ENCODE measurements around the gene PLPP6.

The PLPP6 gene

DNA sequence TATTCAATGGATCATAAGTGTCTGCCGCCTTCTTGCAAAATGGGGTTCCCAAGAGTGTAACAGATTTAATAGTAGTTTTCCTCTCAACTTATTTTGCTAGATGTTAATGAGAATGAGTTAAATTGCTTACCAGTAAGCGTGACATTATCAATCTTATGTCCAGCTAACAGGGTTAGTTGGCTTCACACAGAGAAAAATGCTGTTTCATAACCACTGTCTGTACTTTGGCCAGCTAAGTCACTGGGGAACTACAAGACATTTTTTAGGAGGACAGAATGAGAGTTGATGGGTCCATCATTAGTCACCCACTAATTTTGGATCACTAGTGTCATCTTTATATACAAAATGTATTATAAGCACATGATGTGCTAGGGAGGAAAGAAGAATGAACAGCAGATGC lies 18.7 kb downstream of the PLPP6 start:
- DNase-seq (ENCODE audit: low spot score) = no peak
- Histone ChIP-seq H3K4me2 (ENCODE audit: insufficient read depth, low read length, poor library complexity, severe bottlenecking) (no peak overlapping the region), H3K4ac (ENCODE audit: low read length) (no peak overlapping the region), H3K18ac (ENCODE audit: low read length) (no peak overlapping the region), H2AFZ (ENCODE audit: low read length) (no peak overlapping the region), H3K4me1 (ENCODE audit: control insufficient read depth in 2 of 2, insufficient read depth in 1 of 2, low read depth in 1 of 2, low read length in 2 of 2) (peaks cover 0 to 9% of the 10 kb centered on the region in 2 donors), H4K91ac (ENCODE audit: low read depth, low read length, poor library complexity) (no peak overlapping the region), H2BK120ac (ENCODE audit: low read depth, low read length) (no peak overlapping the region), H4K8ac (ENCODE audit: low read depth, low read length) (no peak overlapping the region), H3K9ac (ENCODE audit: low read depth, low read length, poor library complexity) (no peak overlapping the region), H2BK15ac (ENCODE audit: low read length) (no peak overlapping the region), H3K4me3 (ENCODE audit: low read length in 2 of 2) (peak overlapping the region in 1 of 2 donors; percentile 78), H3K79me1 (ENCODE audit: low read depth, low read length) (no peaks in the 10 kb centered on the region), H3K36me3 (replicated peaks in 1 of 2; ENCODE audit: control insufficient read depth in 2 of 2, insufficient read depth in 2 of 2, low read length in 2 of 2) (peaks cover 3 to 20% of the 10 kb centered on the region in 2 donors), H2AK5ac (ENCODE audit: low read depth, low read length) (no peak overlapping the region), H2BK5ac (ENCODE audit: low read length) (no peak overlapping the region), H2BK12ac (ENCODE audit: low read length) (no peak overlapping the region), H3K23ac (ENCODE audit: low read depth, low read length, poor library complexity) (no peak overlapping the region), H3K27me3 (ENCODE audit: control insufficient read depth in 3 of 3, insufficient read depth in 3 of 3, low read depth in 1 of 3, low read length in 3 of 3) (no peaks in the 10 kb centered on the region), H3K14ac (ENCODE audit: low read length) (no peak overlapping the region), H3K9me3 (replicated peaks in 1 of 2; ENCODE audit: control insufficient read depth in 2 of 2, insufficient read depth in 1 of 2, low read depth in 1 of 2, low read length in 2 of 2) (no peaks in the 10 kb centered on the region), H3K27ac (replicated peaks; ENCODE audit: low read length) (no peak overlapping the region)
- no CpG with 5 or more reads among the region's 2 CpGs for WGBS, 2 donors (ENCODE audit: extremely low coverage in 2 of 2, insufficient read length in 2 of 2, insufficient replicate concordance in 1 of 2)

- Histone ChIP-seq H2AFZ (ENCODE audit: low read length) (no peak overlapping the region), H3K9me3 (replicated peaks in 1 of 2; ENCODE audit: control insufficient read depth in 2 of 2, insufficient read depth in 1 of 2, low read depth in 1 of 2, low read length in 2 of 2) (no peaks in the 10 kb centered on the region), H4K91ac (ENCODE audit: low read depth, low read length, poor library complexity) (no peak overlapping the region), H2BK5ac (ENCODE audit: low read length) (no peak overlapping the region), H3K4me3 (ENCODE audit: low read length in 2 of 2) (no peak overlapping the region), H3K14ac (ENCODE audit: low read length) (no peak overlapping the region), H2AK5ac (ENCODE audit: low read depth, low read length) (no peak overlapping the region), H2BK15ac (ENCODE audit: low read length) (no peak overlapping the region), H3K9ac (ENCODE audit: low read depth, low read length, poor library complexity) (no peak overlapping the region), H3K4me2 (ENCODE audit: insufficient read depth, low read length, poor library complexity, severe bottlenecking) (no peak overlapping the region), H3K4ac (ENCODE audit: low read length) (no peak overlapping the region), H3K27me3 (ENCODE audit: control insufficient read depth in 3 of 3, insufficient read depth in 3 of 3, low read depth in 1 of 3, low read length in 3 of 3) (no peaks in the 10 kb centered on the region), H3K36me3 (replicated peaks in 1 of 2; ENCODE audit: control insufficient read depth in 2 of 2, insufficient read depth in 2 of 2, low read length in 2 of 2) (peaks cover 9 to 56% of the 10 kb centered on the region in 2 donors), H3K18ac (ENCODE audit: low read length) (no peak overlapping the region), H3K23ac (ENCODE audit: low read depth, low read length, poor library complexity) (no peak overlapping the region), H4K8ac (ENCODE audit: low read depth, low read length) (no peak overlapping the region), H3K79me1 (ENCODE audit: low read depth, low read length) (no peaks in the 10 kb centered on the region), H2BK12ac (ENCODE audit: low read length) (no peak overlapping the region), H3K4me1 (ENCODE audit: control insufficient read depth in 2 of 2, insufficient read depth in 1 of 2, low read depth in 1 of 2, low read length in 2 of 2) (peaks cover 0 to 2% of the 10 kb centered on the region in 2 donors), H2BK120ac (ENCODE audit: low read depth, low read length) (no peak overlapping the region), H3K27ac (replicated peaks; ENCODE audit: low read length) (no peak overlapping the region)
- DNase-seq (ENCODE audit: low spot score) = no peak
- no CpG with 5 or more reads among the region's 4 CpGs for WGBS, 2 donors (ENCODE audit: extremely low coverage in 2 of 2, insufficient read length in 2 of 2, insufficient replicate concordance in 1 of 2)
Observed at GRCh38 chr9:4684820-4685219, 22.7 kb downstream of the PLPP6 start.

- Histone ChIP-seq H3K36me3 (replicated peaks in 1 of 2; ENCODE audit: control insufficient read depth in 2 of 2, insufficient read depth in 2 of 2, low read length in 2 of 2) (peaks cover 10 to 69% of the 10 kb centered on the region in 2 donors), H3K23ac (ENCODE audit: low read depth, low read length, poor library complexity) (no peak overlapping the region), H3K4ac (ENCODE audit: low read length) (no peak overlapping the region), H4K91ac (ENCODE audit: low read depth, low read length, poor library complexity) (no peak overlapping the region), H3K4me2 (ENCODE audit: insufficient read depth, low read length, poor library complexity, severe bottlenecking) (no peak overlapping the region), H3K4me3 (ENCODE audit: low read length in 2 of 2) (no peak overlapping the region), H3K4me1 (ENCODE audit: control insufficient read depth in 2 of 2, insufficient read depth in 1 of 2, low read depth in 1 of 2, low read length in 2 of 2) (no peaks in the 10 kb centered on the region), H2AFZ (ENCODE audit: low read length) (no peak overlapping the region), H3K14ac (ENCODE audit: low read length) (no peak overlapping the region), H3K18ac (ENCODE audit: low read length) (no peak overlapping the region), H3K27me3 (ENCODE audit: control insufficient read depth in 3 of 3, insufficient read depth in 3 of 3, low read depth in 1 of 3, low read length in 3 of 3) (no peaks in the 10 kb centered on the region), H2BK12ac (ENCODE audit: low read length) (no peak overlapping the region), H4K8ac (ENCODE audit: low read depth, low read length) (no peak overlapping the region), H3K9me3 (replicated peaks in 1 of 2; ENCODE audit: control insufficient read depth in 2 of 2, insufficient read depth in 1 of 2, low read depth in 1 of 2, low read length in 2 of 2) (no peaks in the 10 kb centered on the region), H2BK120ac (ENCODE audit: low read depth, low read length) (no peak overlapping the region), H2AK5ac (ENCODE audit: low read depth, low read length) (no peak overlapping the region), H3K9ac (ENCODE audit: low read depth, low read length, poor library complexity) (no peak overlapping the region), H3K79me1 (ENCODE audit: low read depth, low read length) (no peaks in the 10 kb centered on the region), H2BK5ac (ENCODE audit: low read length) (no peak overlapping the region), H3K27ac (replicated peaks; ENCODE audit: low read length) (no peak overlapping the region), H2BK15ac (ENCODE audit: low read length) (no peak overlapping the region)
- DNase-seq (ENCODE audit: low spot score) = no peak
- WGBS, 2 donors (ENCODE audit: extremely low coverage in 2 of 2, insufficient read length in 2 of 2, insufficient replicate concordance in 1 of 2) = no CpG with 5 or more reads among the region's 4 CpGs
Observed at GRCh38 chr9:4686112-4686511, 24.0 kb downstream of the PLPP6 start.

DNA sequence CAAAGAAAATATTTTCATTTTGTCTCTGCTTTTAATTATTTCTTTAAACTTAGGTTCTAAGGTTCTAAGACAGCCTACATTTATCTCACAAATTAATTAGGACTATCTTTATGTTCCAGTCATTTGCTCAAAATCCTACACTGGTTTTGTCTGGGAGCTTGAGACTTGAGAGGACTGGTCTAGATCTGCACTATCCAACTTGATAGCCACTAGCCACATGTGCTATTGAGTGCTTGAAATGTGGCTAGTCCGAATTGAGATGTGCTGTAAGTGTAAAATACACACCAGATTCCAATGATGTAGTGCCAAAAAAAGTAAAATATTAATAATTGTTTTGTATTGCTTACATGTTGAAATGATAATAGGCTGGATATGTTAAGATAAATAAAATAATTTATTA lies 24.5 kb downstream of the PLPP6 start:
- no peaks in the 10 kb centered on the region for H3K9me3 ChIP-seq (replicated peaks in 1 of 2; ENCODE audit: control insufficient read depth in 2 of 2, insufficient read depth in 1 of 2, low read depth in 1 of 2, low read length in 2 of 2)
- no peak overlapping the region for H3K4me3 ChIP-seq (ENCODE audit: low read length in 2 of 2)
- no peak overlapping the region for H2BK15ac ChIP-seq (ENCODE audit: low read length)
- H3K4me1 ChIP-seq (ENCODE audit: control insufficient read depth in 2 of 2, insufficient read depth in 1 of 2, low read depth in 1 of 2, low read length in 2 of 2) = no peaks in the 10 kb centered on the region
- H3K27me3 ChIP-seq (ENCODE audit: control insufficient read depth in 3 of 3, insufficient read depth in 3 of 3, low read depth in 1 of 3, low read length in 3 of 3) = no peaks in the 10 kb centered on the region
- no peak overlapping the region for H4K8ac ChIP-seq (ENCODE audit: low read depth, low read length)
- peaks cover 10 to 73% of the 10 kb centered on the region in 2 donors for H3K36me3 ChIP-seq (replicated peaks in 1 of 2; ENCODE audit: control insufficient read depth in 2 of 2, insufficient read depth in 2 of 2, low read length in 2 of 2)
- H2BK5ac ChIP-seq (ENCODE audit: low read length) = no peak overlapping the region
- no peak overlapping the region for H3K9ac ChIP-seq (ENCODE audit: low read depth, low read length, poor library complexity)
- H3K4me2 ChIP-seq (ENCODE audit: insufficient read depth, low read length, poor library complexity, severe bottlenecking) = no peak overlapping the region
- H3K79me1 ChIP-seq (ENCODE audit: low read depth, low read length) = no peaks in the 10 kb centered on the region
- no peak overlapping the region for H2AFZ ChIP-seq (ENCODE audit: low read length)
- no peak overlapping the region for H3K14ac ChIP-seq (ENCODE audit: low read length)
- no peak overlapping the region for H2AK5ac ChIP-seq (ENCODE audit: low read depth, low read length)
- no peak overlapping the region for H4K91ac ChIP-seq (ENCODE audit: low read depth, low read length, poor library complexity)
- no peak overlapping the region for H3K4ac ChIP-seq (ENCODE audit: low read length)
- no peak overlapping the region for H2BK12ac ChIP-seq (ENCODE audit: low read length)
- no peak overlapping the region for H3K27ac ChIP-seq (replicated peaks; ENCODE audit: low read length)
- DNase-seq (ENCODE audit: low spot score) = no peak
- no peak overlapping the region for H3K18ac ChIP-seq (ENCODE audit: low read length)
- WGBS, 2 donors (ENCODE audit: extremely low coverage in 2 of 2, insufficient read length in 2 of 2, insufficient replicate concordance in 1 of 2) = no CpG with 5 or more reads among the region's 1 CpG
- no peak overlapping the region for H2BK120ac ChIP-seq (ENCODE audit: low read depth, low read length)
- no peak overlapping the region for H3K23ac ChIP-seq (ENCODE audit: low read depth, low read length, poor library complexity)
